Activated CD8-positive, alpha-beta memory T cell treated with anti-CD3 and anti-CD28 coated beads, Interleukin-2, amount 10 ng/mL, durations not matched to agents 7 days and 5 days (primary cell): ENCODE data around the gene PLSCR5. TPM values are rescaled to one million over a fixed set of nuclear protein-coding genes. Genes with fewer than 3 reads are reported as not detected.

Experiments used
- ATAC-seq: fragments of 150-1000 bp; cut with Tn5 transposase; one replicate; pipeline ENCODE4 v1.10.0; 2021; ENCODE audit warnings: moderate library complexity
- CTCF ChIA-PET: fragments of 350-600 bp; sonication (Branson Sonifier 250); formaldehyde crosslinking; loops from one replicate; lab custom pipeline; 2021; ENCODE audit warnings: antibody characterized with exemption; lab: Charles Lee
- DNase-seq: peaks from one replicate; pipeline ENCODE4 v3.0.0-alpha.2; 2020
- H3K27ac Mint-ChIP-seq: one replicate; pipeline ENCODE4 v1.8.0; 2021; ENCODE audit warnings: mild to moderate bottlenecking, mixed read lengths
- H3K27me3 Mint-ChIP-seq: one replicate; pipeline ENCODE4 v1.8.0; 2021; ENCODE audit warnings: mixed read lengths
- H3K36me3 Mint-ChIP-seq: one replicate; pipeline ENCODE4 v1.8.0; 2021; ENCODE audit warnings: mild to moderate bottlenecking, mixed read lengths
- H3K4me1 Mint-ChIP-seq: one replicate; pipeline ENCODE4 v1.8.0; 2021; ENCODE audit warnings: mixed read lengths
- H3K4me3 Mint-ChIP-seq: one replicate; pipeline ENCODE4 v1.8.0; 2021; ENCODE audit warnings: mild to moderate bottlenecking, moderate library complexity, mixed read lengths
- H3K9me3 Mint-ChIP-seq: one replicate; pipeline ENCODE4 v1.8.0; 2022; ENCODE audit warnings: low read depth, mixed read lengths
- total RNA-seq, 2 experiments: library from RNA; stranded (reverse); gene quantifications; one replicate each; pipeline ENCODE4 v1.2.3, GENCODE V29; 2021

PLSCR5 gene
- total RNA-seq, 2 experiments from 2014 or later = not detected

GRCh38 chr3:146547235-146547835, 57.8 kb downstream of the PLSCR5 start:
- DNase-seq (peak; percentile 45), ATAC-seq (no peak)
- H3K4me1 Mint-ChIP-seq = peaks cover 63% of the 10 kb centered on the region
- CTCF ChIA-PET = no interaction called here
- no peak overlapping the region for H3K4me3 Mint-ChIP-seq
- H3K9me3 Mint-ChIP-seq = no peaks in the 10 kb centered on the region
- peaks cover 12% of the 10 kb centered on the region for H3K36me3 Mint-ChIP-seq
- H3K27me3 Mint-ChIP-seq = no peaks in the 10 kb centered on the region
- peak overlapping the region; percentile 80 for H3K27ac Mint-ChIP-seq

- peak overlapping the region; percentile 80 for H3K27ac Mint-ChIP-seq
- CTCF ChIA-PET = interaction anchor here (0.9 kb wide), 1 partner anchor 10 kb away, joined by 3 read pairs; no protein-coding TSS in a partner anchor
- H3K27me3 Mint-ChIP-seq = no peaks in the 10 kb centered on the region
- H3K9me3 Mint-ChIP-seq = no peaks in the 10 kb centered on the region
- H3K4me1 Mint-ChIP-seq = peaks cover 69% of the 10 kb centered on the region
- DNase-seq = no peak
- no peak overlapping the region for H3K4me3 Mint-ChIP-seq
- no peak for ATAC-seq
- peaks cover 20% of the 10 kb centered on the region for H3K36me3 Mint-ChIP-seq
Measured at GRCh38 chr3:146546366-146546965, 58.7 kb downstream of the PLSCR5 start.

GRCh38 chr3:146544929-146545528, 60.1 kb downstream of the PLSCR5 start:
- Mint-ChIP-seq H3K9me3 (no peaks in the 10 kb centered on the region), H3K4me3 (peak overlapping the region; percentile 94), H3K27me3 (no peaks in the 10 kb centered on the region), H3K4me1 (peaks cover 69% of the 10 kb centered on the region), H3K27ac (peak overlapping the region; percentile 96), H3K36me3 (peaks cover 34% of the 10 kb centered on the region)
- no peak for ATAC-seq
- CTCF ChIA-PET = interaction anchor here (1.1 to 2.9 kb wide), 4 partner anchors 9 to 93 kb away, joined by 3 to 11 read pairs (median 3); no protein-coding TSS in a partner anchor
- no peak for DNase-seq

- peaks cover 40% of the 10 kb centered on the region for H3K36me3 Mint-ChIP-seq
Measured at GRCh38 chr3:146544002-146544928, 60.9 kb downstream of the PLSCR5 start, which contains the start of gene PLSCR1. Gene PLSCR1 (minus strand): TSS chr3:146544607. CDS start chr3:146536552, 8,055 bp downstream.

GRCh38 chr3:146543461-146544001, 61.6 kb downstream of the PLSCR5 start:
- Mint-ChIP-seq H3K36me3 (peaks cover 46% of the 10 kb centered on the region), H3K9me3 (no peaks in the 10 kb centered on the region), H3K27ac (peak overlapping the region; percentile 96), H3K4me1 (peaks cover 70% of the 10 kb centered on the region), H3K4me3 (peak overlapping the region; percentile 94), H3K27me3 (no peaks in the 10 kb centered on the region)
- CTCF ChIA-PET = interaction anchor here (0.6 to 2.9 kb wide), 3 partner anchors 10 to 95 kb away, joined by 3 to 11 read pairs (median 3); no protein-coding TSS in a partner anchor
- DNase-seq = no peak
- ATAC-seq = no peak

More at GRCh38 chr3:146544002-146544928, 60.9 kb downstream of the PLSCR5 start, which contains the start of gene PLSCR1:
- Mint-ChIP-seq H3K27me3 (no peaks in the 10 kb centered on the region), H3K9me3 (no peaks in the 10 kb centered on the region), H3K4me3 (peak within 1 kb of the TSS; percentile 94), H3K4me1 (peaks cover 71% of the 10 kb centered on the region), H3K27ac (peak within 1 kb of the TSS; percentile 96)
- DNase-seq = peak; percentile 97
- ATAC-seq = peak; percentile 87
- CTCF ChIA-PET = interaction anchor here (1.1 to 2.9 kb wide), 4 partner anchors 9 to 94 kb away, joined by 3 to 11 read pairs (median 3); no protein-coding TSS in a partner anchor

GRCh38 chr3:146542978-146543377, 62.2 kb downstream of the PLSCR5 start:
- peaks cover 47% of the 10 kb centered on the region for H3K36me3 Mint-ChIP-seq
- H3K27ac Mint-ChIP-seq = peak overlapping the region; percentile 96
- no peaks in the 10 kb centered on the region for H3K9me3 Mint-ChIP-seq
- DNase-seq = no peak
- CTCF ChIA-PET = interaction anchor here (0.6 to 2.9 kb wide), 2 partner anchors 11 to 13 kb away, joined by 3 to 11 read pairs; no protein-coding TSS in a partner anchor
- peaks cover 69% of the 10 kb centered on the region for H3K4me1 Mint-ChIP-seq
- ATAC-seq = no peak
- peak overlapping the region; percentile 94 for H3K4me3 Mint-ChIP-seq
- no peaks in the 10 kb centered on the region for H3K27me3 Mint-ChIP-seq

GRCh38 chr3:146542179-146542578, 63.0 kb downstream of the PLSCR5 start:
- no peaks in the 10 kb centered on the region for H3K9me3 Mint-ChIP-seq

GRCh38 chr3:146540978-146541377, 64.2 kb downstream of the PLSCR5 start:
- Mint-ChIP-seq H3K9me3 (no peaks in the 10 kb centered on the region), H3K27me3 (no peaks in the 10 kb centered on the region), H3K27ac (peak overlapping the region; percentile 82), H3K4me1 (peaks cover 64% of the 10 kb centered on the region), H3K36me3 (peaks cover 61% of the 10 kb centered on the region), H3K4me3 (peak overlapping the region; percentile 94)
- ATAC-seq = no peak
- no peak for DNase-seq
- CTCF ChIA-PET = interaction anchor here (1.0 to 1.7 kb wide), 3 partner anchors 8 to 351 kb away, joined by 3 to 6 read pairs (median 3); no protein-coding TSS in a partner anchor

More at GRCh38 chr3:146542179-146542578, 63.0 kb downstream of the PLSCR5 start:
- Mint-ChIP-seq H3K4me3 (peak overlapping the region; percentile 94), H3K4me1 (peaks cover 66% of the 10 kb centered on the region), H3K27me3 (no peaks in the 10 kb centered on the region), H3K36me3 (peaks cover 51% of the 10 kb centered on the region), H3K27ac (peak overlapping the region; percentile 82)
- DNase-seq (no peak), ATAC-seq (no peak)
- CTCF ChIA-PET = interaction anchor here (1.2 to 1.7 kb wide), 2 partner anchors 10 to 353 kb away, joined by 3 to 6 read pairs; no protein-coding TSS in a partner anchor

GRCh38 chr3:146540236-146540635, 64.9 kb downstream of the PLSCR5 start:
- H3K27me3 Mint-ChIP-seq = no peaks in the 10 kb centered on the region
- ATAC-seq = no peak
- CTCF ChIA-PET = interaction anchor here (1.0 to 1.7 kb wide), 2 partner anchors 8 to 15 kb away, joined by 3 to 6 read pairs; no protein-coding TSS in a partner anchor
- peak overlapping the region; percentile 82 for H3K27ac Mint-ChIP-seq
- H3K9me3 Mint-ChIP-seq = no peaks in the 10 kb centered on the region
- peaks cover 62% of the 10 kb centered on the region for H3K36me3 Mint-ChIP-seq
- H3K4me1 Mint-ChIP-seq = peaks cover 58% of the 10 kb centered on the region
- H3K4me3 Mint-ChIP-seq = peak overlapping the region; percentile 94
- DNase-seq = no peak

- no peak for DNase-seq
- Mint-ChIP-seq H3K4me3 (no peak overlapping the region), H3K27ac (no peak overlapping the region), H3K27me3 (no peaks in the 10 kb centered on the region), H3K4me1 (peaks cover 63% of the 10 kb centered on the region), H3K9me3 (no peaks in the 10 kb centered on the region), H3K36me3 (peaks cover 70% of the 10 kb centered on the region)
- no peak for ATAC-seq
- CTCF ChIA-PET = no interaction called here
Measured at GRCh38 chr3:146539315-146539714, 65.8 kb downstream of the PLSCR5 start.

- H3K27ac Mint-ChIP-seq = no peak overlapping the region
- H3K4me1 Mint-ChIP-seq = peaks cover 73% of the 10 kb centered on the region
- no peak overlapping the region for H3K4me3 Mint-ChIP-seq
- DNase-seq = no peak
- H3K36me3 Mint-ChIP-seq = peaks cover 75% of the 10 kb centered on the region
- no peaks in the 10 kb centered on the region for H3K27me3 Mint-ChIP-seq
- CTCF ChIA-PET = no interaction called here
- no peaks in the 10 kb centered on the region for H3K9me3 Mint-ChIP-seq
- ATAC-seq = no peak
Measured at GRCh38 chr3:146537603-146538002, 67.5 kb downstream of the PLSCR5 start.

GRCh38 chr3:146536681-146537080, 68.5 kb downstream of the PLSCR5 start:
- Mint-ChIP-seq H3K27ac (no peak overlapping the region), H3K4me3 (no peak overlapping the region), H3K27me3 (no peaks in the 10 kb centered on the region), H3K36me3 (peaks cover 73% of the 10 kb centered on the region), H3K4me1 (peaks cover 72% of the 10 kb centered on the region), H3K9me3 (no peaks in the 10 kb centered on the region)
- CTCF ChIA-PET = no interaction called here
- ATAC-seq (no peak), DNase-seq (no peak)
